PC-3 (cell line): ENCODE measurements around the gene LRRC58. TPM values are rescaled to one million over a fixed set of nuclear protein-coding genes. Genes with fewer than 3 reads are reported as not detected.

ENCODE experiments used
- ATAC-seq: fragments of 200-7000 bp; cut with Tn5 transposase; 2 replicates; pipeline ENCODE4 v1.9.1; 2020; ENCODE audit warnings: mild to moderate bottlenecking, moderate library complexity
- BruUV-seq: library from RNA; stranded (reverse); fragments of 400-500 nt; replicated peaks from 2 replicates; lab custom pipeline; 2021; lab: Mats Ljungman, UMichigan
- CTCF ChIA-PET: fragments of 300-600 bp; sonication (Branson Sonifier 250); formaldehyde crosslinking; loops from one replicate; lab custom pipeline; 2022; ENCODE audit warnings: antibody characterized with exemption; lab: Charles Lee
- POLR2A ChIA-PET: fragments of 300-600 bp; sonication (Branson Sonifier 250); formaldehyde crosslinking; loops from one replicate; lab custom pipeline; 2022; ENCODE audit warnings: antibody characterized with exemption; ENCODE audit not compliant: unreplicated experiment; lab: Charles Lee
- DNase-seq: peaks from one replicate; pipeline ENCODE4 v3.0.0-alpha.2; 2015
- H2AFZ ChIP-seq: fragments of 300-600 bp; sonication (generic); 2 replicates; pipeline ENCODE4 v1.6.0; 2016; ENCODE audit warnings: antibody characterized with exemption, low read length
- H3F3A ChIP-seq: fragments of 300-600 bp; sonication (generic); one replicate; pipeline ENCODE4 v1.6.0; 2017; ENCODE audit warnings: antibody characterized with exemption, low read length, control low read depth, mild to moderate bottlenecking; ENCODE audit not compliant: unreplicated experiment
- H3K27ac ChIP-seq: fragments of 300-600 bp; sonication (generic); 2 replicates; pipeline ENCODE4 v1.5.1; 2016; ENCODE audit warnings: mild to moderate bottlenecking, low read length
- H3K27me3 ChIP-seq: fragments of 300-600 bp; sonication (generic); 2 replicates; pipeline ENCODE4 v1.6.1; 2016; ENCODE audit warnings: low read length, mixed read lengths
- H3K36me3 ChIP-seq: fragments of 300-600 bp; sonication (generic); 2 replicates; pipeline ENCODE4 v1.6.1; 2016; ENCODE audit warnings: low read depth, mixed run types, low read length, mixed read lengths
- H3K4me1 ChIP-seq: fragments of 300-600 bp; sonication (generic); 2 replicates; pipeline ENCODE4 v1.5.1; 2016; ENCODE audit warnings: low read length; ENCODE audit not compliant: insufficient read depth
- H3K4me2 ChIP-seq: fragments of 300-600 bp; sonication (generic); 2 replicates; pipeline ENCODE4 v1.6.0; 2016; ENCODE audit warnings: low read length
- H3K4me3 ChIP-seq: fragments of 300-600 bp; sonication (generic); 2 replicates; pipeline ENCODE4 v1.5.1; 2016; ENCODE audit warnings: mild to moderate bottlenecking, low read length, mixed read lengths
- H3K79me2 ChIP-seq: fragments of 300-600 bp; sonication (generic); 2 replicates; pipeline ENCODE4 v1.6.1; 2017; ENCODE audit warnings: low read length, mixed read lengths
- H3K9ac ChIP-seq: fragments of 300-600 bp; sonication (generic); 2 replicates; pipeline ENCODE4 v1.6.0; 2016; ENCODE audit warnings: mild to moderate bottlenecking, low read length
- H3K9me2 ChIP-seq: fragments of 300-600 bp; sonication (generic); replicated peaks from 2 replicates; pipeline ENCODE4 v1.6.1; 2016; ENCODE audit warnings: mixed run types, low read length, mixed read lengths
- H3K9me3 ChIP-seq: fragments of 300-600 bp; sonication (generic); 2 replicates; pipeline ENCODE4 v1.6.1; 2016; ENCODE audit warnings: low read length, mixed read lengths
- H4K20me1 ChIP-seq: fragments of 300-600 bp; sonication (generic); 2 replicates; pipeline ENCODE4 v1.6.1; 2016; ENCODE audit warnings: low read length, mixed read lengths
- CTCF ChIP-seq: fragments of 300-600 bp; sonication (generic); conservative IDR thresholded peaks from 2 replicates; pipeline ENCODE4 v1.5.1; 2017; ENCODE audit warnings: antibody characterized with exemption, low read depth, mild to moderate bottlenecking, low read length
- EZH2 ChIP-seq: fragments of 300-600 bp; sonication (generic); IDR thresholded peaks from one replicate; pipeline ENCODE4 v1.6.1; 2017; ENCODE audit warnings: antibody characterized with exemption, mild to moderate bottlenecking, low read length; ENCODE audit not compliant: unreplicated experiment
- EZH2phosphoT487 ChIP-seq: fragments of 300-600 bp; sonication (generic); IDR thresholded peaks from 2 replicates; pipeline ENCODE4 v1.6.1; 2018; ENCODE audit warnings: mild to moderate bottlenecking, antibody characterized with exemption, low read length, borderline replicate concordance
- intact Hi-C: fragments of 100-400 bp; cut with micrococcal nuclease; formaldehyde crosslinking; loops from 2 replicates; pipeline ENCODE4 v1.9.0; 2023
- total RNA-seq: library from RNA; depleted of rRNA; stranded (reverse); fragments of >200 nt; gene quantifications from 2 replicates; pipeline ENCODE4 v1.2.3, GENCODE V29; 2014

The LRRC58 gene
- total RNA-seq, 1 experiment from 2014 or later = 33.7 TPM

DNA sequence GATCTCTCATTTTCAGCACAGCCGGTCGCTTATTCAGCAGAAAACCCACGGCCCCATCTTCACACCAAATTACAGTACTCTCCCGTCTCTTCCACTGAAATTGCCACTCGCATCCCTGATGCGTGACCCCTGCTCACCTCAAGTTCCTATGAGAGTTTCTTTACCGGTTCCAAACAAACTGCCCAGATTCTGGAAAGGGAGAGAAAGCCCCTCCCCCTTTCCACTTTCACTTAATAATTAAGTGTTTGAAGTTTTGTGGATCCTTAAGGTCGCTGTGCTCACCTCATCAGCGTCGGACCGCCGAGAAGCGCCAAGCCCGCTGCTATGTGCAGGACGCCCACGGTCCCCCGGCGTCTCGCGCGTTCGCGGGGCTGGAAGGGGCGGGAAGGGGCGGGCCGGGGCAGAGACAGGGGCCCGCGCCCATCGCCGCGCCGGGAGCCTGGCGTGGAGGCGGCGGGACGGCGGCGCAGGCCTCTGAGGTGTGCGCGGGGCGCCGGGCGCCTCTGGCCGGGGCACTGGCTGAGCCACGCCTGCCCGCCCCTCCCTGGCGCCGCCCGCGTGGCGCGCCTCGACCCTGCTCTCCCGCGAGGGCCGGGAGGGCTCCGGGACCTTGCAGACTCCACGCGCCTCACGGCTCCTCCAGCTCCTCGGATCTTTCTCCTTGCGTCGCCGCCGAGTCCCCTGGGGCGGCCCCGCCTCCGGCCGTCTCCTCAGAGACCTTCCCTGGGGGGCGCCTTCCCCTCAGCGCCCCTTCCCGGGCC, 64.2 kb downstream of the LRRC58 start, which contains the start of gene GPR156:
TSS of gene GPR156 (minus strand) at position 476 of the 761 bp plus-strand sequence. CDS start 41,124 bp downstream, outside the sequence.
- Histone ChIP-seq H3K36me3 (no peaks in the 10 kb centered on the region), H3K4me2 (peak within 1 kb of the TSS; percentile 89), H3F3A (no peaks in the 10 kb centered on the region), H3K9me3 (no peaks in the 10 kb centered on the region), H3K4me1 (peaks cover 9% of the 10 kb centered on the region; the same call in 1 of the 2 replicates), H2AFZ (peak within 1 kb of the TSS; percentile 93), H3K9me2 (no peaks in the 10 kb centered on the region), H3K4me3 (peak within 1 kb of the TSS; percentile 79), H3K27me3 (no peaks in the 10 kb centered on the region), H3K9ac (peak within 1 kb of the TSS; percentile 63), H3K27ac (no peak within 1 kb of the TSS), H3K79me2 (no peaks in the 10 kb centered on the region), H4K20me1 (no peaks in the 10 kb centered on the region)
- POLR2A ChIA-PET = interaction anchor here (0.7 kb wide), 1 partner anchor 517 kb away, joined by 3 read pairs; no protein-coding TSS in a partner anchor
- TSS peak; percentile 72 for BruUV-seq
- DNase-seq (peak; percentile 54), ATAC-seq (peak; percentile 87)
- CTCF ChIA-PET = interaction anchor here (0.6 kb wide), 1 partner anchor 273 kb away, joined by 3 read pairs; no protein-coding TSS in a partner anchor
- intact Hi-C loops = loop anchor here (2.0 kb wide), 1 partner anchor 66 kb away; no protein-coding TSS in a partner anchor
- TF ChIP-seq EZH2 (no peak), EZH2phosphoT487 (no peak), CTCF (no peak)

DNA sequence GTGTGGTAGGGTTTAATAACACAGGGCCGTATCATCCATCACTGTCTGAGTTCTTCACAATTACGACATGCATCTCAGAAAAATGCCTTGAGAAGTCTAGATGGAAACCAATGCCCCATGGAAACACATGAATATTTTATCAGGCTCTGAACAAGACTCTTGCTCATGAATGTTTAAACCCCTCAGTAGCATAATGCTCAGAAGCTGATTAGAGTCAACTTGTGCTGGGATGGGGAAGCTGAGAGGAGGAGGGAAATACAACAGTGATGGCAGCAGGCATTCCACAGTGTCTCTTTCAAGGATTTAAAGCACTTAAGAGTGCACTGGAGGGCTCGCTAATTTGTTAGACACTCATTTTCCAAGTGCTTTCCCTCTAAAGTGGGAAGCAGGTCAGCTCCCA, 67.9 kb downstream of the LRRC58 start:
- H3F3A ChIP-seq = no peaks in the 10 kb centered on the region
- DNase-seq = no peak
- H3K27ac ChIP-seq = no peak overlapping the region
- ATAC-seq = no peak
- H3K36me3 ChIP-seq = no peaks in the 10 kb centered on the region
- H3K79me2 ChIP-seq = no peaks in the 10 kb centered on the region
- no TSS peak for BruUV-seq
- no peaks in the 10 kb centered on the region for H4K20me1 ChIP-seq
- no peaks in the 10 kb centered on the region for H3K27me3 ChIP-seq
- peaks cover 13% of the 10 kb centered on the region for H3K4me1 ChIP-seq
- ChIA-PET CTCF (no interaction called here), POLR2A (no interaction called here)
- H3K4me3 ChIP-seq = no peak overlapping the region
- no peaks in the 10 kb centered on the region for H3K9me3 ChIP-seq
- intact Hi-C loops = no loop called here
- H3K4me2 ChIP-seq = no peak overlapping the region
- TF ChIP-seq EZH2phosphoT487 = no peak
- no peak for TF ChIP-seq EZH2
- no peak for TF ChIP-seq CTCF
- no peak overlapping the region for H3K9ac ChIP-seq
- no peaks in the 10 kb centered on the region for H3K9me2 ChIP-seq
- no peak overlapping the region for H2AFZ ChIP-seq

DNA sequence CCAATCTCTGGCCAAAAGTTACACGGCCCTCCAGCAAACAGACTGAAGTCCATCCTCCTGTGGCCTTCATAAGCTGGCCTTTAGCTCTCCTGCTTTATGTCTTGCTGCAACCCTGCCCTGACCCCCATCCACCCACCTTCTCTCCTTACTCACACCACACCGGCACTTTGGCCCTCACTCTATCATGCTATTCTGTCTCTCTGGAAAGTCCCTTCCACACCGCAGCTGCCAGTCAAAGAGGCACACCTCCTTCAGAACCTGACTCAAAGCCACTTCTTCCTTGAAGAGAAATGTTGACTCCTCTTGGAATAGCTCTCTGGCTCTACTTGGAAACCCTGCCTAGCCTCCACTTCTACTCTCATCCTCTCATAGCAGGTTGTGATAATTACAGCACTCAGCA, 68.6 kb downstream of the LRRC58 start:
- Histone ChIP-seq H3K9me3 (no peaks in the 10 kb centered on the region), H3F3A (no peaks in the 10 kb centered on the region), H3K4me1 (peaks cover 12% of the 10 kb centered on the region), H3K4me2 (no peak overlapping the region), H3K27ac (no peak overlapping the region), H3K9me2 (no peaks in the 10 kb centered on the region), H3K36me3 (no peaks in the 10 kb centered on the region), H3K27me3 (no peaks in the 10 kb centered on the region), H4K20me1 (no peaks in the 10 kb centered on the region), H3K9ac (no peak overlapping the region), H3K79me2 (no peaks in the 10 kb centered on the region), H2AFZ (no peak overlapping the region), H3K4me3 (no peak overlapping the region)
- DNase-seq = no peak
- ATAC-seq = no peak
- ChIA-PET CTCF (no interaction called here), POLR2A (no interaction called here)
- TF ChIP-seq EZH2phosphoT487 (no peak), EZH2 (no peak), CTCF (no peak)
- intact Hi-C loops = no loop called here
- BruUV-seq = no TSS peak
